Brain microvascular endothelial cell (primary cell): ENCODE data around the gene GRAP2.

Source experiments
- DNase-seq: peaks from one replicate; pipeline ENCODE4 v3.0.0-alpha.2; 2020
- H3K27ac ChIP-seq: fragments of 250-450 bp; sonication (Bioruptor Pico); 2 replicates; pipeline ENCODE4 v1.5.1; 2020; ENCODE audit warnings: mild to moderate bottlenecking, moderate library complexity
- H3K27me3 ChIP-seq: fragments of 250-450 bp; sonication (Bioruptor Pico); replicated peaks from 2 replicates; pipeline ENCODE4 v1.5.1; 2020; ENCODE audit warnings: mild to moderate bottlenecking
- H3K36me3 ChIP-seq: fragments of 250-450 bp; sonication (Bioruptor Pico); replicated peaks from 2 replicates; pipeline ENCODE4 v1.5.1; 2020; ENCODE audit warnings: mild to moderate bottlenecking
- H3K4me3 ChIP-seq: 2 replicates; pipeline ENCODE4 v1.5.1; 2011; ENCODE audit warnings: low read depth, mild to moderate bottlenecking, control low read depth, low read length, moderate library complexity
- CTCF ChIP-seq: IDR thresholded peaks from 2 replicates; pipeline ENCODE4 v1.5.1; 2011; ENCODE audit warnings: low read depth, mild to moderate bottlenecking, moderate library complexity, low read length, control low read depth, inconsistent platforms; ENCODE audit errors: missing control alignments
- in situ Hi-C: cut with HindIII; loops from 2 replicates; pipeline ENCODE4 v1.10.0; 2017; ENCODE audit warnings: low sequenced_read_pairs, low pct_ligation_motif_present

Gene GRAP2

GRCh38 chr22:39916496-39916895 is 15.6 kb downstream of the GRAP2 start:
- Histone ChIP-seq H3K36me3 (no peaks in the 10 kb centered on the region), H3K27ac (no peak overlapping the region), H3K27me3 (peaks cover 29% of the 10 kb centered on the region), H3K4me3 (no peak overlapping the region)
- no peak for TF ChIP-seq CTCF
- in situ Hi-C loops: no loop called here
- DNase-seq: no peak

GRCh38 chr22:39917197-39917643 is 16.3 kb downstream of the GRAP2 start:
- H3K4me3 ChIP-seq: no peak overlapping the region
- no peak for DNase-seq
- H3K27me3 ChIP-seq: peaks cover 29% of the 10 kb centered on the region
- H3K36me3 ChIP-seq: no peaks in the 10 kb centered on the region
- no peak for TF ChIP-seq CTCF
- H3K27ac ChIP-seq: no peak overlapping the region
- in situ Hi-C loops: no loop called here

GRCh38 chr22:39917776-39918495 is 17.1 kb downstream of the GRAP2 start:
- Histone ChIP-seq H3K36me3 (no peaks in the 10 kb centered on the region), H3K27me3 (peaks cover 29% of the 10 kb centered on the region), H3K4me3 (no peak overlapping the region), H3K27ac (no peak overlapping the region)
- DNase-seq: no peak
- in situ Hi-C loops: no loop called here
- no peak for TF ChIP-seq CTCF

GRCh38 chr22:39920134-39920743 is 19.4 kb downstream of the GRAP2 start:
- Histone ChIP-seq H3K36me3 (no peaks in the 10 kb centered on the region), H3K27ac (no peak overlapping the region), H3K27me3 (peaks cover 36% of the 10 kb centered on the region), H3K4me3 (no peak overlapping the region)
- no peak for TF ChIP-seq CTCF
- no peak for DNase-seq
- in situ Hi-C loops: no loop called here

DNA sequence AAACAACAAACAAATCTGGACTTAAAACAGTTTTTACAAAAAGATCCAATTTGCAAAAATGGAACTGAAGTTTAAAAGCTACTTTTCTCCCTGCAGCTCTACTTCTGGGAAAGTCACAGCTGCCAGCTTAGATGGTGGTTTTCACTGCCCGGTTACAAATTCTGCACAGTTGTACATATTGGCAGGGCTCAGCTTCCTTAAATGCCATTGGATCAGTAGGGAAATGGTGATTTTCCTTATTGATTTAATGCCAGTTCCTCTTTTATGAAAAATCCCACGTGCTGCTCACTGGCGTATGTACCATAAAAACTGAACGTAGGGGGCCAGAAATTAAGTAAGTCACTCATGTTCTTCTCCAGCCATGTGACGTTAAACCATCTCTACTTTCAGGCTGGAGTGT is 22.8 kb downstream of the GRAP2 start:
- Histone ChIP-seq H3K36me3 (no peaks in the 10 kb centered on the region), H3K27me3 (peaks cover 25% of the 10 kb centered on the region), H3K4me3 (no peak overlapping the region), H3K27ac (no peak overlapping the region)
- in situ Hi-C loops: no loop called here
- DNase-seq: no peak
- TF ChIP-seq CTCF: no peak

DNA sequence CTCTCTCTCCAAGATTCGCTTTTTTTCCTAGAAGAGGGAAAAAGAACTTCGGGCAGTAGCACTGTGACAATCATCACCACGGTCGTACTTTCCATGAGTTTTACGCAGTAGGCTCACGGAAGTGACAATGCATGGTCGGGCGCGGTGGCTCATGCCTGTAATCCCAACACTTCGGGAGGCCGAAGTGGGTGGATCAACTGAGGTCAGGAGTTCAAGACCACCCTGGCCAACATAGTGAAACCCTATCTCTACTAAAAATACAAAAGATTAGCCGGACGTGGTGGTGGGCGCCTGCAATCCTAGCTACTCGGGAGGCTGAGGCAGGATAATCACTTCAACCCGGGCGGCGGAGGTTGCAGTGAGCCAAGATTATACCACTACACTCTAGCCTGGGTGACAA is 23.4 kb downstream of the GRAP2 start:
- H3K36me3 ChIP-seq: no peaks in the 10 kb centered on the region
- in situ Hi-C loops: no loop called here
- H3K4me3 ChIP-seq: no peak overlapping the region
- no peak overlapping the region for H3K27ac ChIP-seq
- DNase-seq: no peak
- no peak for TF ChIP-seq CTCF
- H3K27me3 ChIP-seq: peaks cover 29% of the 10 kb centered on the region
